ENCODE data around the gene PBX1.
"Not testable (repeated sequence)": the region's sequence is repeated elsewhere in the genome, so short reads cannot be mapped to it uniquely, and the experiment has no call there.

The PBX1 gene

DNA sequence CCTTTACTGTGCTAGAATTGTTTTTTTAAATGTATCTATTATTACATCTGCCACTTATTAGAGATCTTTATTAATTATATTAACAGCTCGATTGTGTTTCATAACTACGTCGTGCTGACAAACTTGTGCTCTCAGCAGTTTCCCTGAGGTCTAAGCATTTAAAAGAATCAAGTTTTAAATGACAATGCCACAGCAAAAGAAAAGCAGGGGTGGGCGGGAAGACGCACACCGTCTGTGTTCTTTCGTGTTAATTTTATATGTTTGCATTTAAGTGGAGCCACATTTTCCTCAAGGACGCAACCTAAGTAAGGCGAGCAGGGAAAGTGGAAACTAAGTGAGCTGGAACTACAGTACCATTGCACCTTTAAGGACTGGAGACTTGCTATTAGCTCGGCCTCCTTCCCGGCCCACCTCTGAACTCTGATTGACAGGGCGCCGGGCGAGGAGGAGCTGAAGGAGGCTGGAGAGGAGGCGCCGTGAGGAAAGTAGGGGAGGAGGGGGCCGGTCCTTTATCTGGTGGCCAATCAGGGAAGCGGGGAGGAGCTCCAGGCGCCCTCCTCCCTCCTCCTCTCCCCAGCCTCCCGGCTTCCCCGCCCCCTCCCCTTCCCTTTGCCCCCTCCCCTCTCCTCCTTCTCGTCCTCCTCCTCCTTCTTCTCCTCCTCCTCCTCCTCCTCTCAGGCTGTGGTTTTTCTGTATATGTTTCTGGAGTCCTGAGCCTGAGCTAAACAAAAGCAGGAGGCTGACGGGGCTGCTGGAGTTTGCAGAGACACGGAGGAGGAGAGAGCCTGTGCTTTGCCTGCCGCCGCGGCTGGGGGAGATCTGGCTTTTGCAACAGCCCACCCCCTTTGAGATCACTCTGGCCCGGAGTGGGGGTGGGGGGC is at the start of gene PBX1:
Gene PBX1 (plus strand): TSS at position 724 of the 881 bp plus-strand sequence.
- DNase-seq (ENCODE audit: low read depth): peak; percentile 52

DNA sequence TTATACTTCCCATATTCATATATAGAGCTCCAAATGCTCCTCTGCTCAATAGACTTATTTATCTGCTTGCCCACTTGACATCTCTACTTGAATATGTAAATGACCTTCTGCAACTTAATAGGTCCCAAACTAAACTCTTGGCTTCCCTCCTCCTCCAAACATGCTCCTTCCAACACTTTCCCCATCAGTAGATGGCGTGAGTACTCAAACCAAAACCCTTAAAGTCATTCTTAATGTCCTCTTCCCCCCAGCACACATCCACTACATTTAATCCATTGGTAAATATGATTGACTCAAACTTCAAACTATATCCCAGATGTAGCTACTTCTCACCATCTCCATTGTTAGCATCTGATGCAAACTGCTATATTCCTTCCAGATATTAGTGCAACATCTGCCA is 48.5 kb upstream of the PBX1 start:
- DNase-seq (ENCODE audit: low read depth): no peak

DNA sequence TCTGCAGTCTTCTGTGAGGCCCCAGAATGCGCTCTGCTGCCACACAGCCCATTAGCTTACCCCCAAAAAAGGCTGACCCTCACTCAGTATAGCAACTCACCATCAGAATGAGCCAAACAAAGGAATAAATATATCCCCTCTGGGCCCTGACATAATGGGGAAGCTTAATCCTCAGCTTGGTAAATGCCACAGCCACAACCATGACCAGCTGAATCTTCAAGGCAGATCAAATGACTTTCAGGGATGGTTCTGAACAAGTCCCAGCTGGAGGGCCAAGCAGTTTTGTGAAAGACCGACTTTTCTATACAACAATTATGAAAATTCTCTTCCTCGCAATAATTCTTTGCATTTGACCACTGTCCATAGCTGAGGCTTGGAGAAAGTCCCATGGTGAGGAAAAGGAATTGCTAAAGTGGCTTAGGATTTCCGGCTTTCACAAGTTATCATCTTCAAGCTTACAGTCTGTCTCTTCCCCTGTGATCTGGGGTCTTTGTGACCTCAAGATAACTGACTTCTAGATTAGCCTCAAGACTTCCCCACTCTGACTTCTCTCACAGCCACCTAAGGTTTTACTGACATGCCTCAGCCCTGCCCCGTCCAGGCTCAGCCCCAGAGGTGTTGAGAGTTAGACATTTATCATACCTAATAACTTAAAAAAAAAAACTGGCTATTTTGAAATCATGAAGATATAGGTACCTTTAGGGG is 47.8 kb upstream of the PBX1 start:
- DNase-seq (ENCODE audit: low read depth): no peak

DNA sequence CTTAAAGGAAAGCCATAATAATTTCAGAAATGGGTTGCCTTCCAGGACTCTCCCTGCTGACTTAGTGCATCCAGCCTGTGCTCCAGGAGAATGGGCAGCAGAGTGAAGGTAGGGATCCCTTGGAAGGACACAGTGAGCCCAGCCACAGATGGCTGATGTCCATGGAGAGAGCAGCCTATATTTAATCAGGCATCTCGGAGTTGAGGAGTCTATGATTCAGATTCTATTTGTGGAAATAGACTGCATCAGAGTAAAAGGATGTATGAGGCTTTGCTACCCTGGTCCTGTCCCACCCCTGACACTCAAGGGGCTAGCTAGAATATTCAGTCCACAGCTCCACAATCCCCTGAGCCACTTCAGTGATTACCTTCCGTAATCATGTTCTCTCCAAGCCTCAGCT is 43.8 kb upstream of the PBX1 start:
- DNase-seq (ENCODE audit: low read depth): no peak

DNA sequence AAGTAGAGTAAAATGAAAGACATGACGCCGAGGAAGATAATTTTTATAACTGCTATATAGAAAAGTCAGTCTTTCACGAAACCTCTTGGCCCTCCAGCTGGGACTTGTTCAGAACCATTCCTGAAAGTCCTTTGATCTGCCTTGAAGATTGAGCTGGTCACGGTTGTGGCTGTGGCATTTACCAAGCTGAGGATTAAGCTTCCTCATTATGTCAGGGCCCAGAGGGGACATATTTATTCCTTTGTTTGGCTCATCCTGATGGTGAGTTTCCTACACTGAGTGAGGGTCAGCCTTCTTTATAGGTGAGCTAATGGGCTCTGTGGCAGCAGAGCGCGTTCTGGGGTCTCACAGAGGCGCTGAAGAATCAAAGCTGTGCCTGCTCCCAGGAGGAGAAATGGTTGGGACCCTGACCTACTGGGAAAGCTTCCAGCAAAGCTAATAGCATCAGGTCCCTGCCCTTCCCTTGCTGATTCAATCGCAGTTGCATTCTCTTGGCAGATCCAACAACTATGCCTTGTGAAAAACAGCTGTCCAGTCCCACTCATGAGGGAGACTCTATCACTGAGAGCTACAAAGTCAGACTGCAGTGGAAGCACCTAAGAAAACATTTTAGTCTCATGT is 43.2 kb upstream of the PBX1 start:
- DNase-seq (ENCODE audit: low read depth): no peak

DNA sequence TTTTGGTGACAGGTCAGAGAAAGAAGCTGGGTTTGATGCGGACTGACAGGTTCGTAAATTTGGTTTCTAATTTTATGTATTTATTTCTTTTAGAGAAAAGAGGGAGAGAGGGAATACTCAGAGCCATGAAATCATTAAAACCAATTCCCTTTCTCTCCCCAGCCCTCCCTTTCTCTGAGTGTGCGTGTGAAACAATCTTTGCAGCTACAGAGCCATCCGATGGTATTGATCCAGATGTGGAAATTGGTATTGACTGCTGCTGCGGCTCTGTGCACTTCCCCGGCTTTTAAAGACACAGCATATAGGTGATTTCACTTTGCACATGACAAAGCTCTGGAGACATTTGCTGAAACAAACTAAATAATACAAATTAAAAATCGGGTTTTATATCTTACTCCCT is 42.4 kb upstream of the PBX1 start:
- no peak for DNase-seq (ENCODE audit: low read depth)

DNA sequence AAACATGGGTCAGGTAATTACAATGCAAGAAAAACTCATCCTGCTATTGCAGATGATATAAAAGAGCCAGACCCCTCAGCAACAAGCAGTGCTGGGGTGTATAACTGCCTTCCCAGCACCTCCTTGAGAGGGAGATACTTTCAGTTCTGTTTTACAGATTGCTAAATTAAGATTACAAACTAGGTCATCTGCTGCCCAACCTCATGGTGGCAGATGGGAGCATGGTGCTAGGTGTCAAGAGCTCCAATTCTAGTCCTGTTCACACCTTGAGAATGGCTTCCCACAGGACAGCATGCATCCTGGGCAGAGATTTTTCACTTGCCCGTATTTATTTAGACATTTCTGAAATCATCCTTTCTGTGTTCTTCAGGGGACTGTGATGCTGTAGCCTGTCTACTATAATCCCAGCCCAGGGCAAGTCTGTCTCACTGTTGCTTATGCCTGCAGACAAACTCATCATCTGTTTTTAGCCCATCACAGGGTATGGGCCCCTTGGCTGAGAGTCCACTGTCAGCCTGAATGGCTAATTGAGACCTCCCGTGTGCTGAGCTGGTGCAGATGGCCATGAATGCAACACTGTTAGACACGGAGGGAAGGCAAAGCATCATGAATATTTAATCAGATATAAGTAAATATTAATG is 40.2 kb upstream of the PBX1 start:
- no peak for DNase-seq (ENCODE audit: low read depth)

DNA sequence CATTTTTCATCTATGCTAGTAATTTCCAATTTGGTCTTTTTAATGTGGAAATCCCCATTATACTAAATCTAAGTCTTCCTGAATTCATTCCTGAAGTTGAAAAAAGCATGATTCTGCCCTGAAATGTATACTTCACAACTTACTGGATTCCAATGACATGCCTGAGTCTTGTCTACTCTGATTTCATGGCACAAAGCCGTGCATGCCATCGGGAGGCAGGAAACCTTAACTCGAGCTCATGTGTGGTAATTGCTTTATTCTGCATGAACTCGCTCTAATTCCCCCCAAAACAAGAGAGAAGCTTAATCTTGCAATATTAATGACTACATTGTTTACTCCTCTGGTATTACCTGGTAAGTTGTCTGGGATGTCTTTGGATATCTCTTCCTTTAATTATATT is 39.6 kb upstream of the PBX1 start:
- no peak for DNase-seq (ENCODE audit: low read depth)

DNA sequence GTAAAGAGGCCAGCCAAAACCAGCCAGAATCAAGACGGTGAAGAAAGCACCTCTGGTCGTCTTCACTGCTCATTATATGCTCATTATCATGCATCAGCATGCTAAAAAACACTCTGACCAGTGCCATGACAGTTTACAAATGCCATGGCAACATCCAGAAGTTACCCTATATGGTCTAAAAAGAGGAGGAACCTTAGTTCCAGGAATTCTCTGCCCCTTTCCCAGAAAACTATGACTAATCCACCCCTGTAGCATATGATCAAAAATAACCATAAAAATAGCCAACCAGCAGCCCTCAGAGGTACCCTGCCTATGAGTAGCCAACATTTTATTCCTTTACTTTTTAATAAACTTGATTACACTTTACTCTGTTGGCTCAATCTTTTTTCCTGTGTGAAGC is 34.2 kb upstream of the PBX1 start:
- DNase-seq (ENCODE audit: low read depth): no peak

DNA sequence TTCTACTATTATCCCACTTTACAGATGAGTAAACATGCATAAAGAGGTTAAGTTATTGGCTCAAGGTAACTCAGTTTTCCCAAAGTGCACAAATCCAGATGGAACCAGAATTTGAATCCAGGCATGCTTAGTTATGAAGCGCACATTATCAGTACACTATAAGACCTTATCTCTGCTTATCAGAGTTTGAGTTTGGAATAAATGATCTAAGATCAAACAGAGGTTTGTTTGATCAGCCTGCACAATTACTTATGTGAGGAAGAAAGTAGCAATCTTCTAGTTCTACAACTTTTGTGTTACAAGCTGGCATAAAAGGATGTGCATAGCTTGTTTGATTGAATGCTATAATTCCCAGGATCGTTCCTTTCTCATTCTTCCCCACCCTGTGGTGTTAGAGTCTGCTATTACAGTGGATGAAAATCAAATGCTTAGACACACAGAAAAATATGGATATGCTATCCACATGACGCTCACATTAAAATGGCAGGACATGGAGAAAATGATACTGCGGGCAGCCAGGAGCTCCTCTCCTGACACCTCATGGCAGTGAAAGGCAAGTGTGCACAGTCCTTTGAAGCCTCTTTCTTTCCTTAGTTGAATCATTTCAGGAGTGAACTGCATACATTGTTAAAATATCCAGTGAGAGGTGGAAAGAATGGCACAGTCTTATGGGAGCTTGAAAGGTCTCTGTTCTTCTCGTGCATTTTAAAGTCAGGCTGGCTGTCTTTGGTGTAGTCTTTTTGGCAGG is 23.9 kb upstream of the PBX1 start:
- no peak for DNase-seq (ENCODE audit: low read depth)

DNA sequence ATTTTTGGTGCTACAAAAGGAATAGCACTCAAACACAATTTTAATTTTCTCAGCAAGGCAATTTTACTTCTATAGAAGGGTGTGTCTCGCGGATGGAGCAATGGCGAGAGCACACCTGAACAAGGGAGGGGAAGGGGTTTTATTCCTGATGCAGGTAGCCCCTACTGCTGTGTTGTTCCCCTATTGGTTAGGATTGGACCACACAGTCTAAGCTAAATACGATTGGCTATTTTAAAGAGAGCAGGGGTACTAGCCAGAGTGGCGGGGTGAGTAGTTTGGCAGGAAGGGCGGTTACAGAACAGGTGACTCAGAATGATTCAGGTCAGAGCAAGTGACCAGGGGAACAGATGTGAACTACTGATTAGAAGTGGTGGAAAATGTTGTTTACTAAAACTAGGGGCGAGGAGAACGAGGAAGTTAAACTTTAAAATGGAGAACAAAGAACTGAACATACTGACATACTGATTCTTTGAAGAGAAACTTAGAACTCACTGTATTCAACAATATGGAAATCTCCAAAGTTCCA is 6.5 kb upstream of the PBX1 start:
- not testable (repeated sequence) for DNase-seq (ENCODE audit: low read depth)

DNA sequence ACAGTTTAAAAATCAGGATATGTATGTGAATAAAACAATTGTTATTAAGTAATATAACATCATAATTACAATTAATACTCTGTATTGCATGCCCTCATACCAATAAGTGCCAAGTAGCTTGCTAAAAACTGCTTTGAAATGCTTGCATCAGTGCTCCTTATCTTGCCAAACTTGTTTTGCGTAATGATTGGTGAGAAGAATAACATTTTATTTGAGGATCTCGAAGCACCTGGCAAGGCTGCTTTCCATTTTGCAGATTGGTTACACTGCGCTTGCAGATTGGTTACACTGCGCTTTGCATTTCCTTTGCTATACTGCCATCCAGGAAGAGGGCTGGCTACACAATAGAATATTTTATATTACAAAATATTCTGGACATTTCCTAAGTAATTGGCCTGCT is 1.7 kb upstream of the PBX1 start:
- no peak for DNase-seq (ENCODE audit: low read depth)

DNA sequence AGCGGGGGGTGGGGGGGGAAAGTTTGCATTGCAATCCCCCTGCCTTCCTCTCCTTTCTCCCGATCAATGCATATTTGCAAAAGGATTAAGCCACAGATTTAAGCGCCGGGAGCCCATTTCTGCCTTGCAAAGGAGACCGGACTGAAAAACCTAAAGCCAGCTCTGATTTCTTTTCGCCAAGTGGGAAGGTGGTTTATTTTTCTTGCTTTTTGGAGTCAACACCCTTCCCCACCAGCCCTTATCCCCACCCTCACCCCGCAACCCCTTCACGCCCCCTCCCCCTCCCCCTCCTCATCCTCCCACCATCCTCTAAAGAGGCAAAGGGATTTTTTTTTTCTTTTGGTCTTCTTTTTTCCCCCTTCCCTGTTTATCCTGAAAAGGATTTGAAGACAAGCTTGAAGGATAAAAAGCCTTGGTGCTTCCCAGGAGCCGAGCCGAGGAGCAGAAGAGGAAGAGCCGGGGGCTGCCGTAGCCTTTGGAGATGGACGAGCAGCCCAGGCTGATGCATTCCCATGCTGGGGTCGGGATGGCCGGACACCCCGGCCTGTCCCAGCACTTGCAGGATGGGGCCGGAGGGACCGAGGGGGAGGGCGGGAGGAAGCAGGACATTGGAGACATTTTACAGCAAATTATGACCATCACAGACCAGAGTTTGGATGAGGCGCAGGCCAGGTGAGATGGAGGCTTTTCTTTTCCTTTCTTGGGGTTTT is 513 bp downstream of the PBX1 start:
- no peak for DNase-seq (ENCODE audit: low read depth)

DNA sequence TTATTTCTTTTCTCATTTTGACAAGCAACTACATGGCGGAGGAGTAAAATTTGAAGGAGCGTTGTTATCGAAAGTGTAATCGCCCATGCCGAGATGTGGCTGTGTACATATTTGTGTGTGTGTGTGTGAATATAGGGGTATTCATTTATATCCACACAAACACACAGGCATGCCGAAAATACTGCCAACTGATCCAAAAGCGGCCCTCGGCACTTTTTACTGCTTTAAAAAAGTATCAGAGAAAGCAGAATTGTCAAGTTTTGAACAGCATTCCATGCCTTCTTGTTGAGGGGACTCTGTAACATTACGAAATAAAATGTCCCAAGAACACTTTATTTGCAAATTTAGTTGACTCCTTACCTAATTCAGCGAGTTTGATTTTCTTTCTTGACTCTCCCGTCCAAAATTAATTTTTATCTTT is 1.1 kb downstream of the PBX1 start:
- DNase-seq (ENCODE audit: low read depth): no peak

DNA sequence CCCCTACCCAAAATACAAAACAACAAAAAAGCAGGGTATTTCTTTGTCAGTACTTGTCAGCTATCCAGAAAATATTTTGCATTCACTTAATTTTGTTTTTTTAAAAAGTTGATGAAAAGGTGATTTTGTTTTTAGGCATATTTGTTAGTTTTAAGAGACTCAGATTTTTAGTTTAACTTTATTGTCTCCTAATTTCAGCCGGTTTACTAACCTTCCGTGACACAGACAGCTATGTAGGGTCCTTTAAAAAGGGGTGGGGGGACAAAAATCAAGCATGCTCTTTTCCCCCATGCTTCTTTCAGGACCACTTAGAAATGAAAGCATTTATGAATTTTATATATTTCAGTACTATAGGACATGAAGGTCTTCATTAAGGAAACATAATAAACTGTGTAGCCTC is 1.6 kb downstream of the PBX1 start:
- no peak for DNase-seq (ENCODE audit: low read depth)

DNA sequence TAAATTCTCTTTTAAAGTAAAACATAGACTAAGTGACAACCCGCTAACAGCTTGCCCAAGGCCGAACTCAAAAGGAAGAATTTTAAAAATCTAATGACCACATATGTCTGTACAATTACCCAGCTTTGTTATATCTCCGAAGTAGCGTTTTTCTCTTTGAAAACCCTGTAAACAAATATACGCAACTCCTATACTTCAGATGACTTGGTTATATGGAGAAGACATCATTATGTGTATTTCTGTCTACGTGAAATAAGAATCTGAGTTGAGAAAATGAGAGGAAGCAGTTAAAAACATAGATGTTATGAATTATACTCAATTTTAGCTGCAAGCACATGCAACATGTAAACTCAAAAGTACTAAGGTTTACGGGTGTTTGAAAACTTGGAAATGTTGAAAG is 2.0 kb downstream of the PBX1 start:
- DNase-seq (ENCODE audit: low read depth): no peak

DNA sequence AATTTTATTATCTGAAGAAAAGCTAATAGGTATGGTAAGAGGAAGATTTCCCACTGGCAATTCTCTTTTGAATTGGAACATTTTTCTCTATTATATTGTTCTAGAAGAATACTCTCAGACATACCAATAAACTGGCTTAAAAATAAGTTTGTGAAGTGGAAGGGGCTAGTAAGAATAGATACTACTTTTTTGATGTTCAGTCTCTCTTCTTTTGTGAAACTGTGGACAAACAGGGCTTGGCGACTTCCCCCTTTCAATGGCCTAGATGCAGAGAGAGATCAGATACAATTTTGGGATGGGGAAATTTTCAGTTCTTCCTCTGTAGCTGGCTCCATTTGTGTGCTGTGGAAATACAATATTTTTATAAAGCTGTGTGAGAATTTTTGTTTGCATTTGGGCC is 2.5 kb downstream of the PBX1 start:
- no peak for DNase-seq (ENCODE audit: low read depth)

DNA sequence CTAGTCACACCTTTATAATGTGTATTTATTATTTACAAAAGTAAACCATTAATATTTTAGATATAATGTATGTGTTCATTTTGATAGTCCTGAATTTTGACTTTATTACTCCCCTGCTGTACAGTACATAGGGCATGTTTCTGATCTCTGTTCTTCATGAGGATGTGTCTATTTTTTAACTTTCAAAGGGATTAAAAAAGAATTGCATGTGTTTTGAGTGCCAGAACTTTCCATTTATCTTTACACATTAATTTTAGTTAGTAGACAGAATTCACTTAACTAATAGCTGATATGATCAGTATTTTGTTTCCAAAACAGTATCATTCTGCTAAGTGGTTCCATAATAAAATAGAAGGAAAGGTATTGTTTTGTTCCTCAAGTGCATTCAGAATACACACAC is 3.1 kb downstream of the PBX1 start:
- no peak for DNase-seq (ENCODE audit: low read depth)

DNA sequence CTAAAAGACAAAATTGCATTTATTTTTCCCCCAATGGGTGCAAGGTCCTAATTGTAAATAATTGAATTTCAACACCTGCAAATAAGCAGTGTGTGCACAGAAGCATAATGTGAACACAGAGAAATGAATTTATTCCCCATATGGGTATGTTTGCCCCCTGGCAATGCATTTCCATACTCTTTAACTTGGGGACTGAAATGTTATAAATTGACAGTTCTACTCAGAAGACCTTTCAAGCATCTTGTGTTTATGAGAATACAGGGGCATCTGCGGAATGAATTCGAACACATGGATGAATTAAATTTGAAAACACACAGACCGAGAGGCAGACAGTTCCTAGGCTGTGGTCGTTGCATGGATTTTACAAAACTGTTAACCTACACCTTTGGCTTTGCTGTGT is 3.5 kb downstream of the PBX1 start:
- no peak for DNase-seq (ENCODE audit: low read depth)

DNA sequence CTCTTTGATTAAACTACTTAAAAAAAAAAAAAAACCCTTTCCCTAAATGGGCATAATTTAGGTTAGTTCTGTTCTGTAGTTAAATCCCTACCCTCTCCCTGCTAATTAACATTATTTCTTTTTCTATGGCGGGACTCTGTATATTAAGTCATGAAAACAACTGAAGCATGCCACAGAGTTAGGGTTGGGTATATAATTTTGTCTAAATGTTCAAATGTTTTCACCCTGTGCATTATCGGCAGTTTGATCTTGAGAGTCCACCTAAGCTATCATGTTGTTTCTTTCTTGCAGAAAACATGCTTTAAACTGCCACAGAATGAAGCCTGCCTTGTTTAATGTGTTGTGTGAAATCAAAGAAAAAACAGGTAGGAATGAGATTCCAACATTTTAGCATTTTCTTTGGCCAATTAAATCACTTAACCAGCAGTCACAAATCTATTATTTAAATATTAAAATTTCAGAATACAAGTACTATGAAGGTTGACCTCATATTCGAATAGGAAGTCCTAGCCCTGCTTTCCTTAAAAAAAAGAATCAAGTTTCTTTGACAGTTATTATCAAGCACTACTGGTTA is 4.0 kb downstream of the PBX1 start:
- DNase-seq (ENCODE audit: low read depth): no peak

All from stimulated activated CD8-positive, alpha-beta memory T cell treated with anti-CD3 and anti-CD28 coated beads, Interleukin-7, amount 100 ng/mL, for 24 hours (primary cell).